ENCODE data around the gene CPN2. TPM values are rescaled to one million over a fixed set of nuclear protein-coding genes. Genes with fewer than 3 reads are reported as not detected.

CPN2 gene
- total RNA-seq, 3 donors from 2014 or later = 0.14 TPM; not detected in 2

DNA sequence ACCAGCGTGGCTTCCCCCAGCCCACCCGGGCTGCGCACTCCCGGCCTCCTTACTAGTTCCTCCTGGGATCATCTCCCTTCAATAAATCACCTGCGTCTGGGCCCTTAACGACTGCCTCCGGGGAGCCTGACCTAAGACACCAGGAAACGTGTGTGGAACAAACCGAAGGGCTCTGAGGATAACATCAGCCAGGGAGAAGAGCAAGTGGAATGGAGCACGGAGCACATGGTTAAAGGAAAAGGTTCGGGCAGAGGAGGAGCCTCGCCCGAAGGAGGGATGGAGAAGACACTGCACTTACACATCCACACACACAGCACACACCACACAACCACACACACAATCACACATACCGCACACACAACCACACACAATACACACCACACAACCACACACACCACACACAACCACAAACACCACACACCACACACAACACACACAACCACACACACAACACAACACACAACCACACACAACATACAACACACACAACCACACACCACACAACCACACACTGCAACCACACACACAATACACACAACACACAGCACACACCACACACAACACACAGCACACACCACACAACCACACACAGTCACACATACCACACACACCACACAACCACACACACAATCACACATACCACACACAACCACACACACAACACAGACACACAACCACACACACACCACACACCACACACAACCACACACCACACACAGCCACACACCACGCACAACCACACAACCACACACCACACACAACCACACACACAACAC, 24.7 kb downstream of the CPN2 start:
- TF ChIP-seq, protein P1, sequence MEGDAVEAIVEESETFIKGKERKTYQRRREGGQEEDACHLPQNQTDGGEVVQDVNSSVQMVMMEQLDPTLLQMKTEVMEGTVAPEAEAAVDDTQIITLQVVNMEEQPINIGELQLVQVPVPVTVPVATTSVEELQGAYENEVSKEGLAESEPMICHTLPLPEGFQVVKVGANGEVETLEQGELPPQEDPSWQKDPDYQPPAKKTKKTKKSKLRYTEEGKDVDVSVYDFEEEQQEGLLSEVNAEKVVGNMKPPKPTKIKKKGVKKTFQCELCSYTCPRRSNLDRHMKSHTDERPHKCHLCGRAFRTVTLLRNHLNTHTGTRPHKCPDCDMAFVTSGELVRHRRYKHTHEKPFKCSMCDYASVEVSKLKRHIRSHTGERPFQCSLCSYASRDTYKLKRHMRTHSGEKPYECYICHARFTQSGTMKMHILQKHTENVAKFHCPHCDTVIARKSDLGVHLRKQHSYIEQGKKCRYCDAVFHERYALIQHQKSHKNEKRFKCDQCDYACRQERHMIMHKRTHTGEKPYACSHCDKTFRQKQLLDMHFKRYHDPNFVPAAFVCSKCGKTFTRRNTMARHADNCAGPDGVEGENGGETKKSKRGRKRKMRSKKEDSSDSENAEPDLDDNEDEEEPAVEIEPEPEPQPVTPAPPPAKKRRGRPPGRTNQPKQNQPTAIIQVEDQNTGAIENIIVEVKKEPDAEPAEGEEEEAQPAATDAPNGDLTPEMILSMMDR (IDR thresholded peaks at IDR 0.05) = no peak
- ATAC-seq = no peak
- Histone ChIP-seq H3K9me3 (no peaks in the 10 kb centered on the region), H3K4me1 (ENCODE audit: low read depth) (peaks cover 7% of the 10 kb centered on the region), H3K36me3 (ENCODE audit: low read depth) (no peaks in the 10 kb centered on the region), H3K4me3 (no peak overlapping the region)
- no peak for DNase-seq
- intact Hi-C loops (cut with DNase I, micrococcal nuclease) = no loop called here

DNA sequence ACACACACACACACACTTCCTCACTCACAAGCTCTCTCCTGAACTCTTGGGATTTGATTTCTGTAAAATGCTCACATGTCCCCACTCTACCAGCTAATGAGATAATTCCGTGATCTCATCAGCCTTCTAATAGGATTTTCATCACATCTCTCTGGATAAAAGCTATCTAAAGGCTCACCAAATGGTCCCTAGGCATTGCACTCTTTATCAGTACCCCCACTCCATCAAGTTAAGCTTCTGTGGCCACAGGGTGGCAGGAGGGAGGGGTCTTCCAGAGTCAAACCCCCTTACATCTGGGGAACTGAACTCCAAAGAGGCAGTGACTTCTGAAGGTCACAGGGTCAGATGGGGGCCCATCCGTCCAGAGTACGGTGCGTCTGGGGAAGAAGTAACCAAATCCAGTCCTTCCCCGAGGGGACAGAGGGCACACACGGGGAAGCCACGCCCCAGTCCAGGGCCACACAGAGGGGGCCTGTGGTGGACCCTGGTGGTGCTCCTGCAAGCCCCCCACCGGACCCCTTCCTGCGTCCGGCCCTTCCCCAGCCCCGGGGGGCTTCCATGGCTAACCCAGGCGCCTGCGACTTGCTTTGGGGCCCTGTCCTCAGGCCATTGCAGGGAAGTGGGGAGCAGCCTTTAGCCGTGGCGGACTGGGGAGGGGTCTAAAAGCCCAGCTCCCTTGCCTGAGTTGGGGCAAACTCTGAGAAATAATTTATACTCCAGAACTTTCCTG, 25.5 kb downstream of the CPN2 start:
- Histone ChIP-seq H3K36me3 (ENCODE audit: low read depth) (no peaks in the 10 kb centered on the region), H3K4me3 (no peak overlapping the region), H3K4me1 (ENCODE audit: low read depth) (peaks cover 7% of the 10 kb centered on the region), H3K9me3 (no peaks in the 10 kb centered on the region)
- intact Hi-C loops (cut with DNase I, micrococcal nuclease) = no loop called here
- TF ChIP-seq, protein P1 (IDR thresholded peaks at IDR 0.05) = no peak
- ATAC-seq = no peak
- DNase-seq = no peak

DNA sequence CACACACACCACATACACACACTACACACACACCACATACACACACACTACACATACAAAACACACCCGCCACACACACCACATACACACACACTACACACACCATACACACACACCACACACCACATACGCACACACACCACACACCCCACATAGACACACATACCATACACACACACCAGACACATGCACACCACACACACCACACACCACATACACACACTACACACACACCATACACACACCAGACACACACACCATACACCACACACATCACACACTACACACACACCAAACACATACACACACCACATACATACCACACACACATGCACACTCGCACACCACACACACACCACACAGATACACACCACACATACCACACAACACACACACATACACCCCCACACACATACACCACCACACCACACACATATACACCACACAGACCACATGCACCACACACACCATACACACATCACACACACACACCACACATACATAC, 26.3 kb downstream of the CPN2 start:
- DNase-seq = no peak
- ATAC-seq = no peak
- H3K36me3 ChIP-seq (ENCODE audit: low read depth) = no peaks in the 10 kb centered on the region
- TF ChIP-seq, protein P1 (IDR thresholded peaks at IDR 0.05) = no peak
- no peaks in the 10 kb centered on the region for H3K9me3 ChIP-seq
- H3K4me1 ChIP-seq (ENCODE audit: low read depth) = peaks cover 7% of the 10 kb centered on the region
- no peak overlapping the region for H3K4me3 ChIP-seq
- intact Hi-C loops (cut with DNase I, micrococcal nuclease) = no loop called here

DNA sequence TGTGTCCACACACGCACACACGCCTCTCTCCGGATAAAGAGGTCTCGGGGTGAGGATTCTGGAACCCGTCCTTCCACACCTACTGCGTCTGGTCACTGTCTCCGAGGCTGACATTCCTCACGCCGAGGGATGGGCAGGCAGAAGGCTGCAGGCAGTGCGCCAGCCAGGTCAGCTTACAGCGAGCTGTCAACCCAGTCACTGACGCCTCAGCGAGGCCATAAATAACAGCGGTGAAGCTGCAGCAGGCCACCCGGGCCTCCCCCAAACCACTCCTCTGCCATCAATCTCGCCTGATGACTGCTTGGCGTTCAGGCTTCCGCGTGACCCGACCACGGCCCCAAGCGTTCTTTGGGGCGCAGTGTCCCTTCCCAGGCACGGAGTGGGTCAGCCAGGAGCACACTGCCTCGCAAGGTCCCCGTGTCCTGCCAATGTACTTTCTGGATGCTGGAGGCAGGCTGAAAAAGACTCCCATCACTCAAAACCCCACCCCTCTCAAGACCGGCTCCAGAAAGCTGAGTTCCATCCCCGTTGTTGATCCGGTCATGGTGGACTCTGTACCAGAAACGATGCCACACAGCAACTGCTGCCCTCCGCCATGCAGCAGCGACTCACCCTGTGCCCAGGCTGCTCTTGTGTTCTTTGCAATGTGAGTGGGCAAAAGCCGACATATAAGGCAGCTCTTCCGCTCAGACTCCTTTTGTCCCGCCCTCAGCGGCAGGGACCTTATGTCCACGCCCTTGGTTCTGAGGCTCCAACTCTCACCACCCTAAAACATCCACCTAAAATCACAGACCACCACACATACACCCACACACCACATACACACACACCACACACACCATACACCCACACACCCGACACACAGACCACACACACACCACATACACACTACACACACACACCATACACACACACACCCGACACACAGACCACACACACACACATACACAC, 27.1 kb downstream of the CPN2 start:
- Histone ChIP-seq H3K9me3 (peaks cover 2% of the 10 kb centered on the region), H3K36me3 (ENCODE audit: low read depth) (no peaks in the 10 kb centered on the region), H3K4me3 (no peak overlapping the region), H3K4me1 (ENCODE audit: low read depth) (peaks cover 7% of the 10 kb centered on the region)
- ATAC-seq (peak; percentile 68), DNase-seq (peak; percentile 57 to 69 (median 68))
- TF ChIP-seq, protein P1 (IDR thresholded peaks at IDR 0.05) = no peak
- intact Hi-C loops (cut with DNase I, micrococcal nuclease) = no loop called here

DNA sequence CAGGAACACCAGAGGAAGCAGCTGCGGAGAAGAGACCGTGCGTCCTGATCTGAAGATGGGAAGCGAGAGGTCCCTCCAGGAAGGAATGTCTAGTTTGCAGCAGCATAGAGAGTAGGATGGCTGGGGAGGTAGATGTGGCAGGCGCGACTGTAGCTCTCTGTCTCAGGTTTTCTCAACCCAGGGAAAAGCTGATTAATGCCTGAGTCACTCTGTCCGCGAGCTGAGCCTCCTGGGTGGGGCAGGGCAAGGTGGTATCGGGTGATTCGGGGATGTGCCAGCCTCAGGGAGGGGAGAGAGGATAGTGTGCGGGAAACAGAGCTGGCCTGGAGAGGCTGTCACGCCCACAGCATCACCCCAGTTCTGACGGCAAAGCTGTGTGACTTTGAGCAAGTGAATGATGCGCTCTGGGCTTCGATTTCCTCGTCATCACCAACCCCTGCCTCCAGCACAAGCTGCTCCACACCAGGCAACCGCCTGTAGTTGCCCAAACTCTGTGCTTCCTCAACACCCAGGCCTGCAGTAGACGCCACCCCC, 28.4 kb downstream of the CPN2 start:
- Histone ChIP-seq H3K9me3 (peaks cover 2% of the 10 kb centered on the region), H3K4me3 (no peak overlapping the region), H3K36me3 (ENCODE audit: low read depth) (no peaks in the 10 kb centered on the region), H3K4me1 (ENCODE audit: low read depth) (peaks cover 7% of the 10 kb centered on the region)
- intact Hi-C loops (cut with DNase I, micrococcal nuclease) = no loop called here
- TF ChIP-seq, protein P1 (IDR thresholded peaks at IDR 0.05) = no peak
- peak; percentile 49 for ATAC-seq
- no peak for DNase-seq
